RPMI7951 (cell line): Measurements from ENCODE around the gene OLFML2B. TPM values are rescaled to one million over a fixed set of nuclear protein-coding genes. Genes with fewer than 3 reads are reported as not detected.

Experiments used
- DNase-seq: peaks from one replicate; pipeline ENCODE4 v3.0.0-alpha.2; 2012; ENCODE audit warnings: low read depth
- total RNA-seq: library from RNA; depleted of rRNA; stranded (reverse); fragments of >200 nt; shearing (Covaris generic); gene quantifications from 2 replicates; pipeline ENCODE4 v1.2.3, GENCODE V29; 2014

OLFML2B gene
- total RNA-seq, 1 experiment from 2014 or later: 20.3 TPM

DNA sequence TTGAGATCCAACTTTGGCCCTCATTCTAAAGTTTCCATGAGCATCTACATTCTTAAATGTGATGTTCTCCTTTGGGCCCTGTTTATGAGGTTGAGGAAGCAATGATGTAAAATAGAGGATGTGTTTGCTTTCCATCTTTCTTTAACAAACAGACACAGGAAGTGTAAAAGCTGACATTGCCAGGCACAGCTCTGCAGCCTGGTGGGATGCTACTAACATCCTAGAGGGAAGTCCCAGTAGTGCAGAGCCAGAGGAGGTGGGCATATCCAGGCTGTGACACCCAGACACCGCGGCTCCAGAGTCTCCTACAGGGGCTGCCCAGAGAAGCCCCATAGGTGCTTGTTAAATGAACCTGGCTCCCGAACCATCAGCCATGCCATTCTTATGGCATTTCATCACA, 16.2 kb downstream of the OLFML2B start:
- no peak for DNase-seq

- DNase-seq: no peak
Measured at GRCh38 chr1:162006081-162006480, 17.6 kb downstream of the OLFML2B start.

DNA sequence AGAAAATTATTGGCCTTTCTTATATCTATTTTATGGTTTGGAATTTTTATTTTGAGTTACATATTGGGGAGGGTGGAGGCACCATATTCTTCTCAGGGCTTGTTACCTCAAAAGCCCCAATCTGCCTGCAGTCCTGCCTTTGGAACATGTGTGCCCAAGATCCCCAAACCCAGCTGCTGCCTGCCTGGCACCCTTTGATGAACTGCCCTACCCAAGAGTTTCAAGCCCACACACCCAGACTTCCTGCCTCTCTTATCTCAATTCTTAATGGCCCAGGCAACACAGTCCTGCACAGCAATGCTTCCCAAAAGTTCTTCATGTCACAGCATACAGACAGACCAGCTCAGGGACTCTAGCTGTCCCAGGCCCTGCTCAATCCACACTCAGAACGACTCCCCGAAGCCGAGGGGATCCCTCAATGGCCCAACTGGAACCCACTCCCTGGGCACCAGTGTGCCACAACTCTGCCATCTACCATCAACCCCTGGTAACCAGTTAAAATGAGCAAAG, 19.2 kb downstream of the OLFML2B start:
- peak; percentile 38 for DNase-seq

DNA sequence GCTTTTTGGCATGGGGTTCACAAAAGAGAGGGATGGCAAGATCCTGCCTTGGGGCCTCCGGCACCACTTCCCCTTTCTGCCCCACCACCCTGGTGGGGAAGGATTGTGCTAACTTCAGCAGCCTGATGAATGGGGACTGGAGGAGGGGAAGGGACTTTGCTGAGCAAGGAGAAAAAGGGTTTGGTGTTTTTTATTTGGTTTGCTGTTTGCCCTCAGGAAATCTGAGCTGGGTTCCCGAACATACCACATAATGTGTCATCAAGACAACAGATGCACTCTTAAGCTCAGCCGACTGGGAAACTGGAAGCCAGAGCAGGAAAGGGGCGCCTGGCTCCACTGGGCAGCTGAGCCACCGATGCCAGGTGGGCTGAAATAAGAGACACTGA, 19.8 kb downstream of the OLFML2B start:
- peak; percentile 97 for DNase-seq

DNA sequence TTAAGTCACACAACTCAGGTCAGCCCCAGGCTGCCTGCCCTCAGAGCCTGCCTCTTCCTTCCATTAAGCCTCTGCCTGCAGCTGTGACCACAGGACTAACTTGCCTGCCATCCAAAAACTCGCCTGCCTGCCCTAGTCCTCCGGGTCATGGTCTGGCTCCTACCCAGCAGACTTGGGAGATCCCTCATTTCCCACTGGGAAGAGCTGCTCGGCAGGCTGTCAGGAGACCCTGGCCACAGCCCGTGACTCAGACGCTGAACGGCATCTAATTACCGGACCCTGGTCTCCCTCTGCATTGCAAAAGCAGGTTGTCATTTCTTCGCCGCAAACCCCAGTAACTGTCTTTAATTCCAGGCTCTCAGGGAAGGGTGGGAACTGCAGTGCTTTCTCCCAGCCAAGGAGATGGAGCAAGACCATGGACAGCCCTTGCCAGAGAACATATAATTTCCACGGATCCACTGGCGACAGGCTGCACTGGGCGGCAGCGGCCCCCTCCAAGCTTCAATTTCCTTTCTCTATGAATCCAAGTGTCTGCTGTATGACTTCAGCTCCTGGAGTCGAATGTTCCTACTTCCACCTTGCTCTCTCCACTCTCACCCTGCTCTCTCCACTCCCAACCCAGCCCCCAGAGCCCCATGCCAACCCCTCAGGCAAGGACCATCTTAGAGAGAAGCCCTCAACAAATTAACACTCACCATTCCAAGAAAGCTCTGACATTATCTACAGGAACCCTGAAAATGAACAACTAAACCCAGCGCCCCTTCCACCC, 20.4 kb downstream of the OLFML2B start:
- DNase-seq: peak; percentile 100

DNA sequence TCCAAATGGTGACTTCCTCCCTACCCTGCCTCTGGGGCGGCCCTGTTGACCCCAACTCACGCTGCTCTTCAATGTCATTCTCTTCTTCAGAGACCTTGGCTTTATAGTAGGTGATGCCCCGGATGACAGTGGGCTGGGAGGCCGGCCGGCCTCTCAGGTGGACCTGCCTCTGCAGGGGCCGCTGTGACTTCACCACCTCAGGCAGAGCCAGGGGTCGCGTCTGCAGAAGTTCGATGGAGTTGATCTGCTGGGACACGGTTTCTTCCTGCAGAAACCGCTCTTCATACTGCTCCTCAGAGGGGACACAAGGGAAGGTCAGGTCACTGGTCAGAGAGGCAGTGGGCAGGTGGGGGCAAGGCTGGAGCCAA, 23.6 kb downstream of the OLFML2B start:
- DNase-seq: no peak

- no peak for DNase-seq
Measured at GRCh38 chr1:161999301-162000052, 24.2 kb downstream of the OLFML2B start.

DNA sequence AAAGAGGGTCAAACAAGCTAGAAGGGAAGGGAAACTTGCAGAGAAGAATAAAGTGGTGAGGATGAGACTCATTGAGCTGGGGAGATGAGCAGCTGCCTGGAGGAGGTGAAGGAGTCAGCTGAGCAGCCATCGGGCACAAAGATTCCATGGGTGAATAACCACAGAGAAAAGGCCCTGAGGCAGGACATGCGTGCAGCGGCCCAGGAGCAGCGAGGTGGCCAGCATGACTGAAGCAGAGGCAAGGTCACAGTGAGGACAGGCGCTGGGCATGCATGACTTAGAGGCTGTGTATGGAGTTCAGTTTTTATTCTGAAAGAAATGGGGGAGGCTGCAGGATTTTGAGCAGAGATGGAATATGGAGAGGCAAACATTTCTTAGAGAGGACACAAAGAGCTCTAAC, 24.9 kb downstream of the OLFML2B start:
- peak; percentile 94 for DNase-seq

DNA sequence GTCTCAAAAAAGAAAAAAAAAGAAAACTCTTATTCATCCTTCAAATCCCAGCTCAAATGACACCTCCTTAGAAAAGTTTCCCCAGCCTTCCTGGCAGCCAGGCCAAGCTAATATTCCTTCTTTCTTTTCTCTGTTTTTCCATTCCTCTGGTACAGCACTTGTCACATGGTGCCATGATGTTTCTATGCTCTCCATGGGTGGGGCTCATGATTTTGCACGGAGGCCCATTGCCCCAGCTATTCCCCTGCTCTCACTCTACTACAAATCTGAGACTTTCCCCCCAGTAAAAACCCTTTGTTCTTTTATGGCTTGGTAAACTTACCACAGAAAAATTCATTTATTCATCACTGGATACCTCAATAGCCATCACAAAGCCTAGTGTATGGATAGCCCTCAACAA, 26.5 kb downstream of the OLFML2B start:
- DNase-seq: no peak

DNA sequence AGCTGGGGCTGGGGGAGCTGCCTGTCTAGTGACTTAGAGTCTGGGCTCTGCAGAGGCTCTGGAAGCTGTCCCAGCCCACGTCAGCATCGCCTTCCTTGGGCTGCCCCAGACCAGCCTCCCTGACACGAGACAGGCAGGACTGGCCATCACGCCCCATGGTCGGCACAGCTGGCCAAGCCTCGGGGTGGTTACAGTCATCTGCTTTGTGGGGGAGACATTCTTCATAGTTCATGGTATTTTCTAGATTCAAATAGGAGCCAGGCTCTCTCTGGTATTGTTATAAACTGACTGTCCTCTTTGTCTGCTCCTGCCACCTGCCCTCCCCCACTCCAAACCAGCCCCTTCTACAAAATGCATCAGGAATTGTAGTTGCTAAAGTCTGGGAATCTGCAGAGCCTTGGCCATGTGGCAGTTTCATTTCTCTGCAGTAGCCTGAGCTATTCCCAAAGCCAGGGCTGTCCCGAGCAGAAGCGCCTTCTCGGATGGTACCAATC, 29.4 kb downstream of the OLFML2B start:
- DNase-seq: peak; percentile 98

DNA sequence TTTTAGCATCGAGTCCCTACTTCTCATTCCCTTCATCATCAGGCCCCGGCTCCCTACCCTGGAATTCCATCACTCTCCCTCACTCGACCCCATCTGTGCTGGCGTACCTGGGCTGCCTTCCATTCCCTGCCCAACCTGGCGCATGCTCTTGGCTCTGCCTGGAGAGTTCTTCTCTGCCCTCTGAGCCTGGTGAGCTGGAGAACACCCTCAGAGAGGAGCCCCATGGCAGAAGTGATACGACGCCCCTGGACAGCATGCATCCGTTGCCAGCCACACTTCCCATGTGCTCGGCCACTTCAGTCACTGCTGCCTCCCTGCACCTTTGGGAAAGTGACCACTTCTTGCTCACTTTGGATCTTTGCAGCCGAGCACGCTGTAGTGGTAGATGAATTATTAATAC, 30.1 kb downstream of the OLFML2B start:
- no peak for DNase-seq

GRCh38 chr1:161989786-161990185, 33.9 kb downstream of the OLFML2B start:
- DNase-seq: no peak

- DNase-seq: peak; percentile 90
Measured at GRCh38 chr1:161989108-161989507, 34.6 kb downstream of the OLFML2B start.

- DNase-seq: no peak
Measured at GRCh38 chr1:161988413-161988812, 35.3 kb downstream of the OLFML2B start.

- no peak for DNase-seq
Measured at GRCh38 chr1:161987872-161988271, 35.8 kb downstream of the OLFML2B start.

GRCh38 chr1:161987303-161987702, 36.4 kb downstream of the OLFML2B start:
- DNase-seq: no peak

- DNase-seq: no peak
Measured at GRCh38 chr1:161986328-161986727, 37.3 kb downstream of the OLFML2B start.

DNA sequence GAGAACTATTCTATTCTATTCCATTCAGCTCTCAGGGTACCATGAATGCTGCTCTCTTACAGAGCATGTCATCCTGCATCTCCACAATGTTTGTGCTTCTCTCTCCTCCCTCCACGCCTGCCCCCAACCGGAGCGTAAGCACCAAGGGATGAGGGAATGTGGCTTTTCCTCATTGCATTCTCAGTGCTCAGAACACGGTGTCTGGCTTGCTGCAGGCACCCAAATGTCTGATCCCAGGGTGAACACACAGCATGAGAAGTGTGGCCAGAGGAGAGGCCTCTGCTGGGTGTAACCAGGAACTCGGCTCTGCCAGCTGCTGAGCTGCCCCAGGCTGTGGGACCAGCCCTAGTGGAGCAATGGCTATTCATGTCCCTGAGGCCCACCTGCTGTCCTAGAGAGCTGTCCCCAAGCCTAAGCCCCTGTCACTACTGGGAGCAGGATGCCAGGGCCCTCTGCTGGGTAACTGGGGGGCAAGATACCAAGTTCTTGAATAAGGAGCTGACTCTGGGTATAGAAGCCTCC, 38.3 kb downstream of the OLFML2B start:
- no peak for DNase-seq

DNA sequence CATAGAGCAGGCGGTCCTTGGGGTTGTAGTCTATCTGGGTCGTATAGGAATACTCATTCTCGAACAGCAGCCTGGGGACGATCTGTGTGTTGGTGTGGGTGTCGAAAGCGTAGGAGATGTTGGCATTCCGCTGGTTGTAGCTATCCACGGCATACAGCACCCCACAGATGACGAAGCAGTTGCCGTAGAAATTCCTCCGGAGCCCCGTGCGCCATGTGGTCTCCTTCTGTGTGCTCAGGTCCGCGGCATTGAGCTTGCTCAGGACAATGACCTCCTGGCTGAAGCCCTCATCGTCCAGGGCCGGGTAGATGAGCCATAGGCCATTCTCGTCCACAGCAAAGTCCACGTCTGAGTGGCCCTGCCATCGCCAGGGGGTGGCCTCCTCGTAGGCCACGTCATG, 39.9 kb downstream of the OLFML2B start:
- DNase-seq: no peak

DNA sequence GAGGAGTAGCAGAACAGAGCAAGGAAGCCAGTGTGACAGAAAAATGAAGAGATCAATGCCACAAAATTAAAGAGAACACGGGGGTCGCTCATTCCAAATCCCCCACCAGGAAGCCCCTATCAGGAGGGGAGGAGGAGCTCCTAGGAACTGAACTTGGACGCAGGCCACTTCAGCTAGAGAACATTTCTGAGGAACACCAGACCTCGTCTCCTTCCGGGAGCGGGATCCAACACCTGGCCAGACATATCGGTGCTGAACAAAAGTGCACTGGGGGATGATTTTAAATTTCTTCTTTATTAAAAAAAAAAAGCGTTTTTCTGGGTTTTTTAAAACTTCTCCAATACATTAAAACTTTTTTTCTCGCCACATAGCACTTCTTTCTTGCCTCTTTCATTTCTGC, 40.8 kb downstream of the OLFML2B start:
- DNase-seq: no peak

- no peak for DNase-seq
Measured at GRCh38 chr1:161982507-161982895, 41.2 kb downstream of the OLFML2B start.

- DNase-seq: no peak
Measured at GRCh38 chr1:161981735-161982506, 41.7 kb downstream of the OLFML2B start.
